Liver (tissue), 9 donors: ENCODE measurements around the gene PNMT. TPM values are rescaled to one million over a fixed set of nuclear protein-coding genes. Genes with fewer than 3 reads are reported as not detected.

Source experiments
- DNase-seq: peaks from one replicate; pipeline ENCODE4 v3.0.0-alpha.2; 2017; ENCODE audit warnings: low spot score
- H3K27ac ChIP-seq, 2 donors: one replicate each; pipeline ENCODE4 v1.7.0; 2013; ENCODE audit warnings: inconsistent platforms in 2 of 2, low read length in 2 of 2, control low read depth in 1 of 2, low read depth in 1 of 2, mild to moderate bottlenecking in 1 of 2
- H3K27me3 ChIP-seq, 4 donors: one replicate each; pipeline versions ENCODE4 v1.6.1 to v1.7.0; 2013; ENCODE audit warnings: low read length in 3 of 4, inconsistent platforms in 1 of 4, mild to moderate bottlenecking in 1 of 4, moderate library complexity in 1 of 4; ENCODE audit not compliant: control insufficient read depth in 4 of 4, insufficient read depth in 4 of 4
- H3K36me3 ChIP-seq, 4 donors: one replicate each; pipeline versions ENCODE4 v1.6.1 to v1.7.0; 2013; ENCODE audit warnings: low read length in 3 of 4, mild to moderate bottlenecking in 3 of 4, low read depth in 1 of 4, moderate library complexity in 1 of 4; ENCODE audit not compliant: control insufficient read depth in 4 of 4, insufficient read depth in 3 of 4
- H3K4me1 ChIP-seq, 4 donors: one replicate each; pipeline versions ENCODE4 v1.6.1 to v1.7.0; 2013; ENCODE audit warnings: low read length in 3 of 4, mild to moderate bottlenecking in 3 of 4, moderate library complexity in 1 of 4; ENCODE audit not compliant: control insufficient read depth in 4 of 4, insufficient read depth in 4 of 4
- H3K4me3 ChIP-seq, 3 donors: one replicate each; pipeline versions ENCODE4 v1.6.1 to v1.7.0; 2013; ENCODE audit warnings: low read length in 3 of 3, control low read depth in 1 of 3, low read depth in 1 of 3, mild to moderate bottlenecking in 1 of 3
- H3K9ac ChIP-seq, 2 donors: one replicate each; pipeline ENCODE4 v1.7.0; 2013; ENCODE audit warnings: low read length in 2 of 2, mild to moderate bottlenecking in 2 of 2, moderate library complexity in 2 of 2, control low read depth in 1 of 2, low read depth in 1 of 2
- H3K9me3 ChIP-seq, 4 donors: one replicate each; pipeline versions ENCODE4 v1.6.1 to v1.7.0; 2013; ENCODE audit warnings: low read length in 3 of 4; ENCODE audit not compliant: control insufficient read depth in 4 of 4
- ATF3 ChIP-seq: IDR thresholded peaks from 2 replicates; pipeline ENCODE4 v1.6.1; 2016; ENCODE audit warnings: antibody characterized with exemption
- CTCF ChIP-seq: fragments of 150-350 bp; IDR thresholded peaks from 2 replicates; pipeline ENCODE4 v1.5.1; 2017; ENCODE audit warnings: improper control_type of control experiment, low read depth, low read length; ENCODE audit not compliant: missing input control
- EGR1 ChIP-seq, 2 donors: IDR thresholded peaks; 2 replicates each; pipeline ENCODE4 v1.6.1; 2016 to 2018; ENCODE audit warnings: antibody characterized with exemption in 2 of 2, low read depth in 2 of 2
- FOXA1 ChIP-seq: IDR thresholded peaks from 2 replicates; pipeline ENCODE4 v1.6.1; 2016; ENCODE audit warnings: antibody characterized with exemption
- FOXA2 ChIP-seq: IDR thresholded peaks from 2 replicates; pipeline ENCODE4 v1.6.1; 2016; ENCODE audit warnings: antibody characterized with exemption
- HNF4G ChIP-seq: IDR thresholded peaks from 2 replicates; pipeline ENCODE4 v1.6.1; 2016; ENCODE audit warnings: antibody characterized with exemption
- JUND ChIP-seq, 2 donors: IDR thresholded peaks; 2 replicates each; pipeline ENCODE4 v1.6.1; 2016; ENCODE audit warnings: antibody characterized with exemption in 2 of 2
- MAX ChIP-seq: IDR thresholded peaks from 2 replicates; pipeline ENCODE4 v1.6.1; 2016; ENCODE audit warnings: antibody characterized with exemption
- NR2F2 ChIP-seq: IDR thresholded peaks from 2 replicates; pipeline ENCODE4 v1.6.1; 2016; ENCODE audit warnings: antibody characterized with exemption
- RAD21 ChIP-seq, 2 donors: IDR thresholded peaks; 2 replicates each; pipeline ENCODE4 v1.6.1; 2016; ENCODE audit warnings: antibody characterized with exemption in 2 of 2, mild to moderate bottlenecking in 2 of 2
- REST ChIP-seq: IDR thresholded peaks from 2 replicates; pipeline ENCODE4 v1.6.1; 2016; ENCODE audit warnings: antibody characterized with exemption, mild to moderate bottlenecking
- RXRA ChIP-seq, 2 donors: IDR thresholded peaks; 2 replicates each; pipeline ENCODE4 v1.6.1; 2017 to 2018; ENCODE audit warnings: antibody characterized with exemption in 2 of 2, mild to moderate bottlenecking in 1 of 2
- ZBTB33 ChIP-seq: IDR thresholded peaks from 2 replicates; pipeline ENCODE4 v1.6.1; 2016; ENCODE audit warnings: antibody characterized with exemption
- WGBS: extraction: QIAGEN DNeasy Blood & Tissue Kit; methylation state at CpG from one replicate; pipeline ENCODE4 v1.1.7; 2013; 5-methylcytosine and 5-hydroxymethylcytosine counted together
- polyA plus RNA-seq, 2 donors: library from polyadenylated mRNA; stranded (reverse) in 1 of 2; unstranded in 1 of 2; fragments of 200-250 nt in 1 of 2; fragments of >200 nt in 1 of 2; fragmentation: Nextera tagmentation in 1 of 2; extraction: Ambion mirVana in 1 of 2; gene quantifications; one replicate each; pipeline versions ENCODE4 v1.2.1 to v1.2.3, GENCODE V29; 2013 to 2015
- total RNA-seq, 2 donors: library from RNA; depleted of rRNA; stranded (reverse); fragments of >200 nt; gene quantifications; one replicate each; pipeline ENCODE4 v1.2.3, GENCODE V29; 2014
- donor health status: healthy.
- donor health status: healthy.
- donor health status: healthy.
- donor health status: healthy.
- donor health status: healthy.

The PNMT gene
- total and polyA plus RNA-seq, 4 donors, result 0.20 to 8.6 (median 0.26) TPM; not detected in 1

- no peak for TF ChIP-seq RXRA (IDR thresholded peaks at IDR 0.05)
- no peak for TF ChIP-seq CTCF
- TF ChIP-seq NR2F2, result no peak
Measured at GRCh38 chr17:39628655-39629493, 39.4 kb upstream of the PNMT start (continued).

GRCh38 chr17:39629494-39629880, 38.8 kb upstream of the PNMT start:
- no peaks in the 10 kb centered on the region for H3K9me3 ChIP-seq
- H3K4me1 ChIP-seq, result peaks cover 0 to 6% (median 5%) of the 10 kb centered on the region in 4 donors
- 69% methylated on average over 3 of the region's 3 CpGs for WGBS
- TF ChIP-seq RAD21 (IDR thresholded peaks at IDR 0.05) (no peak), FOXA2 (no peak), FOXA1 (no peak), EGR1 (IDR thresholded peaks at IDR 0.05; ENCODE audit: low read depth in 2 of 2) (no peak), ZBTB33 (no peak), CTCF (no peak), NR2F2 (no peak), HNF4G (no peak), JUND (IDR thresholded peaks at IDR 0.05) (no peak), ATF3 (no peak), MAX (no peak), REST (no peak)
- no peak for DNase-seq
- no peak overlapping the region for H3K4me3 ChIP-seq
- no peak overlapping the region for H3K27ac ChIP-seq
- H3K27me3 ChIP-seq, result peaks cover 0 to 12% (median 9%) of the 10 kb centered on the region in 4 donors
- H3K36me3 ChIP-seq, result no peaks in the 10 kb centered on the region
- no peak overlapping the region for H3K9ac ChIP-seq
